ENCODE results near the gene PHLDB1. TPM values are rescaled to one million over a fixed set of nuclear protein-coding genes. Genes with fewer than 3 reads are reported as not detected.
"Not testable (repeated sequence)": the region's sequence is repeated elsewhere in the genome, so short reads cannot be mapped to it uniquely, and the experiment has no call there.

Gene PHLDB1
- total RNA-seq: 164 to 271 TPM (median 179 TPM) in 3 replicates
- long read RNA-seq, full-length matches to known transcripts: 20 of 167 reads
- long read RNA-seq, partial matches to known transcripts: 59 of 167 reads
- long read RNA-seq, other reads (novel, unspliced or antisense): 88 of 167 reads

- peaks cover 3% of the 10 kb centered on the region for H3K36me3 Mint-ChIP-seq (ENCODE audit: low read depth)
- H3K4me3 Mint-ChIP-seq (ENCODE audit: unreplicated experiment): peak within 1 kb of the TSS; percentile 79
- H3K9me3 Mint-ChIP-seq (ENCODE audit: low read depth): no peaks in the 10 kb centered on the region
- no peaks in the 10 kb centered on the region for H3K27me3 Mint-ChIP-seq (ENCODE audit: low read depth)
- TF ChIP-seq, protein P1, sequence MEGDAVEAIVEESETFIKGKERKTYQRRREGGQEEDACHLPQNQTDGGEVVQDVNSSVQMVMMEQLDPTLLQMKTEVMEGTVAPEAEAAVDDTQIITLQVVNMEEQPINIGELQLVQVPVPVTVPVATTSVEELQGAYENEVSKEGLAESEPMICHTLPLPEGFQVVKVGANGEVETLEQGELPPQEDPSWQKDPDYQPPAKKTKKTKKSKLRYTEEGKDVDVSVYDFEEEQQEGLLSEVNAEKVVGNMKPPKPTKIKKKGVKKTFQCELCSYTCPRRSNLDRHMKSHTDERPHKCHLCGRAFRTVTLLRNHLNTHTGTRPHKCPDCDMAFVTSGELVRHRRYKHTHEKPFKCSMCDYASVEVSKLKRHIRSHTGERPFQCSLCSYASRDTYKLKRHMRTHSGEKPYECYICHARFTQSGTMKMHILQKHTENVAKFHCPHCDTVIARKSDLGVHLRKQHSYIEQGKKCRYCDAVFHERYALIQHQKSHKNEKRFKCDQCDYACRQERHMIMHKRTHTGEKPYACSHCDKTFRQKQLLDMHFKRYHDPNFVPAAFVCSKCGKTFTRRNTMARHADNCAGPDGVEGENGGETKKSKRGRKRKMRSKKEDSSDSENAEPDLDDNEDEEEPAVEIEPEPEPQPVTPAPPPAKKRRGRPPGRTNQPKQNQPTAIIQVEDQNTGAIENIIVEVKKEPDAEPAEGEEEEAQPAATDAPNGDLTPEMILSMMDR (IDR thresholded peaks at IDR 0.05): peak; percentile 82
- peaks cover 68% of the 10 kb centered on the region for H3K4me1 Mint-ChIP-seq (ENCODE audit: low read depth)
- peak; percentile 82 for DNase-seq (ENCODE audit: low spot score)
- H3K27ac Mint-ChIP-seq (ENCODE audit: unreplicated experiment): peak within 1 kb of the TSS; percentile 96
These were observed at the start of gene PHLDB1 for GRCh38 chr11:118607401-118608359. Gene PHLDB1 (plus strand): TSS chr11:118607615. CDS start chr11:118613837, 6,222 bp downstream.

- Mint-ChIP-seq H3K27ac (ENCODE audit: unreplicated experiment) (no peak overlapping the region), H3K36me3 (ENCODE audit: low read depth) (peaks cover 6% of the 10 kb centered on the region), H3K4me3 (ENCODE audit: unreplicated experiment) (no peak overlapping the region), H3K27me3 (ENCODE audit: low read depth) (no peaks in the 10 kb centered on the region), H3K4me1 (ENCODE audit: low read depth) (peaks cover 12% of the 10 kb centered on the region), H3K9me3 (ENCODE audit: low read depth) (no peaks in the 10 kb centered on the region)
- TF ChIP-seq, protein P1 (IDR thresholded peaks at IDR 0.05): no peak
- no peak for DNase-seq (ENCODE audit: low spot score)
These were observed 46.6 kb upstream of the PHLDB1 start for GRCh38 chr11:118560806-118561205.

DNA sequence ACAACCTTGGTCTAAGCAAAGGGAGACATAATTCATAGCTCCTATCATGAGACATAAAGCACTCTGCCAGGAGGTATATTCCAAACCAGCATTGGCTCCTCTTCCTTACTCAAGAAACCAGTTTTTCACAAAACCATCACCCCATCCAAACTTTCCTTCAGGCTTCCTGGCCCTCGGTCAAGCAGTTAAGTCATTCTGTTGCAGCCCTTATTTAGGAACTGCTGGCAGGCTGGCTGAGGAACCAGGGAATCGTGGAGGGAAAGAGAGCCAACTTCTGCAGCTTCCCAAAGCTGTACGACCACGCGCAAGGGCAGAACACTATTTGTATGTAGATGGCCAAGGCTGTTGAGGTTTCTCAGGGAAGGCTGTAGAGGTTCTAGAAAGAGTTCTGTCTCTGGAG, 42.4 kb upstream of the PHLDB1 start:
- Mint-ChIP-seq H3K27me3 (ENCODE audit: low read depth) (no peaks in the 10 kb centered on the region), H3K4me1 (ENCODE audit: low read depth) (peaks cover 16% of the 10 kb centered on the region), H3K9me3 (ENCODE audit: low read depth) (no peaks in the 10 kb centered on the region), H3K27ac (ENCODE audit: unreplicated experiment) (no peak overlapping the region), H3K4me3 (ENCODE audit: unreplicated experiment) (peak overlapping the region; percentile 49), H3K36me3 (ENCODE audit: low read depth) (no peaks in the 10 kb centered on the region)
- DNase-seq (ENCODE audit: low spot score): no peak
- TF ChIP-seq, protein P1 (IDR thresholded peaks at IDR 0.05): no peak

DNA sequence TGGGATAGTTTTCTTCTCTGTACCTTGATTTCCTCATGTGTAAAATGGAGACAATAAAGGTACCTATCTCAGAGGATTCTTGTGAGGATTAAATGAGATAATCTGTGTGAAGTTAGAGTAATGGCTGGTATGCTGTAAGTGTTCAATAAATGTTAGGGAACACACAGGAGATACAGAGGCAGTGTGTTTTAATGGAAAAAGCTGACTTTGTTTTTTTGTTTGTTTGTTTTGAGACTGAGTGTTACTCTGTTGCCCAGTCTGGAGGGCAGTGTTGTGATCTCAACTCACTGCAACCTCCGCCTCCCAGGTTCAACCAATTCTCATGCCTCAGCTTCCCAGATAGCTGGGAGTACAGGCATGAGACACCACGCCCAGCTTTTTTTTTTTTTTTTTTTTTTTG, 37.7 kb upstream of the PHLDB1 start:
- no peaks in the 10 kb centered on the region for H3K9me3 Mint-ChIP-seq (ENCODE audit: low read depth)
- TF ChIP-seq, protein P1 (IDR thresholded peaks at IDR 0.05): no peak
- H3K27ac Mint-ChIP-seq (ENCODE audit: unreplicated experiment): no peak overlapping the region
- H3K4me1 Mint-ChIP-seq (ENCODE audit: low read depth): peaks cover 37% of the 10 kb centered on the region
- no peak overlapping the region for H3K4me3 Mint-ChIP-seq (ENCODE audit: unreplicated experiment)
- peaks cover 2% of the 10 kb centered on the region for H3K36me3 Mint-ChIP-seq (ENCODE audit: low read depth)
- H3K27me3 Mint-ChIP-seq (ENCODE audit: low read depth): no peaks in the 10 kb centered on the region
- no peak for DNase-seq (ENCODE audit: low spot score)

GRCh38 chr11:118570787-118571186, 36.6 kb upstream of the PHLDB1 start:
- H3K27ac Mint-ChIP-seq (ENCODE audit: unreplicated experiment): no peak overlapping the region
- H3K27me3 Mint-ChIP-seq (ENCODE audit: low read depth): no peaks in the 10 kb centered on the region
- peaks cover 2% of the 10 kb centered on the region for H3K36me3 Mint-ChIP-seq (ENCODE audit: low read depth)
- no peak overlapping the region for H3K4me3 Mint-ChIP-seq (ENCODE audit: unreplicated experiment)
- TF ChIP-seq, protein P1 (IDR thresholded peaks at IDR 0.05): no peak
- no peak for DNase-seq (ENCODE audit: low spot score)
- peaks cover 38% of the 10 kb centered on the region for H3K4me1 Mint-ChIP-seq (ENCODE audit: low read depth)
- no peaks in the 10 kb centered on the region for H3K9me3 Mint-ChIP-seq (ENCODE audit: low read depth)

DNA sequence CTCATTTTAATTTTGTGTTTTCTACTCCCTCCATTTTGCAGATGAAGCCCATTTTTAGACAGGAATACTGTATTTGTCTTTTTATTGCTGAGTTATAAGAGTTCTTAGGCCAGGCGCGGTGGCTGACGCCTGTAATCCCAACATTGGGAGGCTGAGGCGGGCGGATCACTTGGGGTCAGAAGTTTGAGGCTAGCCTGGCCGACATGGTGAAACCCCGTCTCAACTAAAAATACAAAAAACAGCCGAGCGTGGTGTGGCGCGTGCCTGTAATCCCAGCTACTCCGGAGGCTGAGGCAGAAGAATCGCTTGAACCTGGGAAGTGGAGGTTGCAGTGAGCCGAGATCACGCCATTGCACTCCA, 35.7 kb upstream of the PHLDB1 start:
- H3K27me3 Mint-ChIP-seq (ENCODE audit: low read depth); H3K36me3 Mint-ChIP-seq (ENCODE audit: low read depth); DNase-seq (ENCODE audit: low spot score); H3K9me3 Mint-ChIP-seq (ENCODE audit: low read depth): not testable (repeated sequence)
- Mint-ChIP-seq H3K4me1 (ENCODE audit: low read depth) (peaks cover 43% of the 10 kb centered on the region), H3K27ac (ENCODE audit: unreplicated experiment) (peak overlapping the region; percentile 98), H3K4me3 (ENCODE audit: unreplicated experiment) (peak overlapping the region; percentile 97)
